IPS-15b (cell line): ENCODE measurements around the gene FGF14.

Source experiments
- H3K27me3 ChIP-seq: one replicate; pipeline ENCODE4 v1.6.1; 2013; ENCODE audit warnings: low read length; ENCODE audit not compliant: control insufficient read depth, insufficient read depth
- H3K36me3 ChIP-seq: one replicate; pipeline ENCODE4 v1.6.1; 2013; ENCODE audit warnings: low read length; ENCODE audit not compliant: control insufficient read depth, insufficient read depth
- H3K4me1 ChIP-seq: one replicate; pipeline ENCODE4 v1.6.1; 2013; ENCODE audit warnings: mild to moderate bottlenecking, low read length; ENCODE audit not compliant: control insufficient read depth, insufficient read depth
- H3K4me3 ChIP-seq: one replicate; pipeline ENCODE4 v1.5.1; 2013; ENCODE audit warnings: low read depth, low read length
- H3K9ac ChIP-seq: one replicate; pipeline ENCODE4 v1.6.1; 2013; ENCODE audit warnings: low read depth, mild to moderate bottlenecking, low read length
- H3K9me3 ChIP-seq: one replicate; pipeline ENCODE4 v1.6.1; 2013; ENCODE audit warnings: mild to moderate bottlenecking, low read length; ENCODE audit not compliant: control insufficient read depth, insufficient read depth

Gene FGF14

GRCh38 chr13:101780211-101780610, 621.6 kb downstream of the FGF14 start:
- Histone ChIP-seq H3K9me3 (no peaks in the 10 kb centered on the region), H3K4me1 (no peaks in the 10 kb centered on the region), H3K4me3 (no peak overlapping the region), H3K27me3 (no peaks in the 10 kb centered on the region), H3K36me3 (no peaks in the 10 kb centered on the region), H3K9ac (no peak overlapping the region)

- no peak overlapping the region for H3K4me3 ChIP-seq
- H3K9ac ChIP-seq: no peak overlapping the region
- H3K4me1 ChIP-seq: no peaks in the 10 kb centered on the region
- H3K27me3 ChIP-seq: no peaks in the 10 kb centered on the region
- H3K36me3 ChIP-seq: no peaks in the 10 kb centered on the region
- H3K9me3 ChIP-seq: no peaks in the 10 kb centered on the region
These were observed 622.7 kb downstream of the FGF14 start for GRCh38 chr13:101779147-101779546.

GRCh38 chr13:101775267-101775666, 626.6 kb downstream of the FGF14 start:
- no peaks in the 10 kb centered on the region for H3K27me3 ChIP-seq
- no peak overlapping the region for H3K9ac ChIP-seq
- H3K4me1 ChIP-seq: no peaks in the 10 kb centered on the region
- H3K36me3 ChIP-seq: no peaks in the 10 kb centered on the region
- no peak overlapping the region for H3K4me3 ChIP-seq
- H3K9me3 ChIP-seq: no peaks in the 10 kb centered on the region

GRCh38 chr13:101774393-101774792, 627.5 kb downstream of the FGF14 start:
- no peaks in the 10 kb centered on the region for H3K36me3 ChIP-seq
- no peaks in the 10 kb centered on the region for H3K4me1 ChIP-seq
- no peaks in the 10 kb centered on the region for H3K9me3 ChIP-seq
- no peaks in the 10 kb centered on the region for H3K27me3 ChIP-seq
- H3K9ac ChIP-seq: no peak overlapping the region
- no peak overlapping the region for H3K4me3 ChIP-seq

- Histone ChIP-seq H3K9me3 (no peaks in the 10 kb centered on the region), H3K4me1 (no peaks in the 10 kb centered on the region), H3K4me3 (no peak overlapping the region), H3K36me3 (no peaks in the 10 kb centered on the region), H3K27me3 (no peaks in the 10 kb centered on the region), H3K9ac (no peak overlapping the region)
These were observed 628.8 kb downstream of the FGF14 start for GRCh38 chr13:101773062-101773461.

GRCh38 chr13:101767131-101767530, 634.7 kb downstream of the FGF14 start:
- no peaks in the 10 kb centered on the region for H3K9me3 ChIP-seq
- H3K36me3 ChIP-seq: no peaks in the 10 kb centered on the region
- no peaks in the 10 kb centered on the region for H3K4me1 ChIP-seq
- H3K27me3 ChIP-seq: no peaks in the 10 kb centered on the region
- no peak overlapping the region for H3K4me3 ChIP-seq
- no peak overlapping the region for H3K9ac ChIP-seq

- Histone ChIP-seq H3K36me3 (no peaks in the 10 kb centered on the region), H3K9ac (no peak overlapping the region), H3K27me3 (no peaks in the 10 kb centered on the region), H3K9me3 (no peaks in the 10 kb centered on the region), H3K4me1 (peaks cover 10% of the 10 kb centered on the region), H3K4me3 (no peak overlapping the region)
These were observed 638.7 kb downstream of the FGF14 start for GRCh38 chr13:101763191-101763590.

- Histone ChIP-seq H3K36me3 (no peaks in the 10 kb centered on the region), H3K27me3 (no peaks in the 10 kb centered on the region), H3K9me3 (no peaks in the 10 kb centered on the region), H3K4me1 (peaks cover 10% of the 10 kb centered on the region), H3K9ac (no peak overlapping the region), H3K4me3 (no peak overlapping the region)
These were observed 644.3 kb downstream of the FGF14 start for GRCh38 chr13:101757446-101758039.

- H3K4me1 ChIP-seq: peaks cover 13% of the 10 kb centered on the region
These were observed 646.5 kb downstream of the FGF14 start for GRCh38 chr13:101755228-101755887.

GRCh38 chr13:101752432-101752831, 649.4 kb downstream of the FGF14 start:
- H3K27me3 ChIP-seq: no peaks in the 10 kb centered on the region
- H3K4me3 ChIP-seq: no peak overlapping the region
- no peaks in the 10 kb centered on the region for H3K36me3 ChIP-seq
- no peak overlapping the region for H3K9ac ChIP-seq
- H3K4me1 ChIP-seq: peaks cover 4% of the 10 kb centered on the region
- H3K9me3 ChIP-seq: no peaks in the 10 kb centered on the region

More at GRCh38 chr13:101755228-101755887, 646.5 kb downstream of the FGF14 start:
- H3K9ac ChIP-seq: no peak overlapping the region
- no peak overlapping the region for H3K4me3 ChIP-seq
- no peaks in the 10 kb centered on the region for H3K9me3 ChIP-seq
- no peaks in the 10 kb centered on the region for H3K27me3 ChIP-seq
- no peaks in the 10 kb centered on the region for H3K36me3 ChIP-seq

- Histone ChIP-seq H3K4me3 (no peak overlapping the region), H3K36me3 (no peaks in the 10 kb centered on the region), H3K4me1 (peaks cover 4% of the 10 kb centered on the region), H3K27me3 (no peaks in the 10 kb centered on the region), H3K9ac (no peak overlapping the region), H3K9me3 (no peaks in the 10 kb centered on the region)
These were observed 650.4 kb downstream of the FGF14 start for GRCh38 chr13:101751488-101751887.

- no peak overlapping the region for H3K4me3 ChIP-seq
- no peaks in the 10 kb centered on the region for H3K27me3 ChIP-seq
- H3K4me1 ChIP-seq: peaks cover 4% of the 10 kb centered on the region
- no peaks in the 10 kb centered on the region for H3K9me3 ChIP-seq
- no peaks in the 10 kb centered on the region for H3K36me3 ChIP-seq
- H3K9ac ChIP-seq: no peak overlapping the region
These were observed 652.3 kb downstream of the FGF14 start for GRCh38 chr13:101749584-101749983.
